Esophagus squamous epithelium (tissue), 4 donors: ENCODE data around the gene AP1G1.

Experiments used
- CTCF ChIP-seq, 6 experiments: fragments of 450-650 bp in 4 of 6; fragments of 200-600 bp in 2 of 6; sonication (generic) in 2 of 6; IDR thresholded peaks; one replicate each; pipeline ENCODE4 v1.5.1; 2016 to 2019; ENCODE audit warnings: antibody characterized with exemption in 6 of 6, mild to moderate bottlenecking in 4 of 6, moderate library complexity in 4 of 6
- POLR2A ChIP-seq, 4 donors: fragments of 450-650 bp; IDR thresholded peaks; one replicate each; pipeline ENCODE4 v1.6.1; 2017; ENCODE audit warnings: antibody characterized with exemption in 4 of 4, mild to moderate bottlenecking in 4 of 4, moderate library complexity in 3 of 4

- TF ChIP-seq CTCF (IDR thresholded peaks at IDR 0.05) (no peak), POLR2A (IDR thresholded peaks at IDR 0.05) (no peak)
These were observed 21.7 kb upstream of the AP1G1 start for GRCh38 chr16:71830359-71830758.
